ENCODE data around the gene FAM50B. TPM values are rescaled to one million over a fixed set of nuclear protein-coding genes. Genes with fewer than 3 reads are reported as not detected.

The FAM50B gene
- total RNA-seq, 1 experiment from 2014 or later: 3.3 TPM

GRCh38 chr6:3835785-3836184 is 13.4 kb upstream of the FAM50B start:
- Mint-ChIP-seq H3K27me3 (ENCODE audit: low read depth) (peaks cover 4% of the 10 kb centered on the region; the same call in 1 of the 2 replicates), H3K36me3 (ENCODE audit: insufficient read depth in 1 of 3, low read depth in 3 of 3) (no peaks in the 10 kb centered on the region; a peak in 2 of 7 replicates), H3K9me3 (no peaks in the 10 kb centered on the region), H3K4me1 (peaks cover 4 to 6% of the 10 kb centered on the region in 2 experiments; a peak in 2 of 4 replicates), H3K4me3 (no peak overlapping the region), H3K27ac (no peak overlapping the region)
- H2BK20ac ChIP-seq (ENCODE audit: low read depth, low read length, poor library complexity, severe bottlenecking): no peak overlapping the region
- no peak overlapping the region for H4K91ac ChIP-seq (ENCODE audit: insufficient read length, low read depth, low read length)
- no peak overlapping the region for H2BK5ac ChIP-seq (ENCODE audit: insufficient read length, low read length)
- no peak for DNase-seq
- TF ChIP-seq, protein P1, sequence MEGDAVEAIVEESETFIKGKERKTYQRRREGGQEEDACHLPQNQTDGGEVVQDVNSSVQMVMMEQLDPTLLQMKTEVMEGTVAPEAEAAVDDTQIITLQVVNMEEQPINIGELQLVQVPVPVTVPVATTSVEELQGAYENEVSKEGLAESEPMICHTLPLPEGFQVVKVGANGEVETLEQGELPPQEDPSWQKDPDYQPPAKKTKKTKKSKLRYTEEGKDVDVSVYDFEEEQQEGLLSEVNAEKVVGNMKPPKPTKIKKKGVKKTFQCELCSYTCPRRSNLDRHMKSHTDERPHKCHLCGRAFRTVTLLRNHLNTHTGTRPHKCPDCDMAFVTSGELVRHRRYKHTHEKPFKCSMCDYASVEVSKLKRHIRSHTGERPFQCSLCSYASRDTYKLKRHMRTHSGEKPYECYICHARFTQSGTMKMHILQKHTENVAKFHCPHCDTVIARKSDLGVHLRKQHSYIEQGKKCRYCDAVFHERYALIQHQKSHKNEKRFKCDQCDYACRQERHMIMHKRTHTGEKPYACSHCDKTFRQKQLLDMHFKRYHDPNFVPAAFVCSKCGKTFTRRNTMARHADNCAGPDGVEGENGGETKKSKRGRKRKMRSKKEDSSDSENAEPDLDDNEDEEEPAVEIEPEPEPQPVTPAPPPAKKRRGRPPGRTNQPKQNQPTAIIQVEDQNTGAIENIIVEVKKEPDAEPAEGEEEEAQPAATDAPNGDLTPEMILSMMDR (conservative IDR thresholded peaks at IDR 0.05): no peak
- no peaks in the 10 kb centered on the region for H3K27me3 ChIP-seq (ENCODE audit: insufficient read depth, low read length)
- no peak overlapping the region for H3K14ac ChIP-seq (ENCODE audit: insufficient read depth, low read length)
- no peaks in the 10 kb centered on the region for H3K79me1 ChIP-seq (ENCODE audit: insufficient read depth, low read depth, low read length, poor library complexity, severe bottlenecking)
- no peak overlapping the region for H3K4me2 ChIP-seq (ENCODE audit: insufficient read depth, insufficient read length, low read length)
- no peak overlapping the region for H3T11ph ChIP-seq (ENCODE audit: low read length)
- H3K18ac ChIP-seq (ENCODE audit: insufficient read length, low read depth, low read length): no peak overlapping the region
- H3K9me3 ChIP-seq (ENCODE audit: control insufficient read depth, low read depth, low read length): no peaks in the 10 kb centered on the region
- no peak overlapping the region for H3K27ac ChIP-seq (ENCODE audit: insufficient read length, low read depth, low read length)
- no peak overlapping the region for H2BK120ac ChIP-seq (ENCODE audit: low read depth, low read length, poor library complexity, severe bottlenecking)
- H3K79me2 ChIP-seq (ENCODE audit: insufficient read depth, low read length): no peaks in the 10 kb centered on the region
- H3K9ac ChIP-seq (ENCODE audit: extremely low read depth, insufficient read length, low read length): no peak overlapping the region
- H3K4ac ChIP-seq (ENCODE audit: low read depth, low read length): no peak overlapping the region
- H4K5ac ChIP-seq (ENCODE audit: insufficient read length, low read depth, low read length): no peak overlapping the region
- no peak overlapping the region for H2BK12ac ChIP-seq (ENCODE audit: insufficient read length, low read depth, low read length)
- H3K23me2 ChIP-seq (ENCODE audit: insufficient read length, low read depth, low read length, poor library complexity, severe bottlenecking): no peaks in the 10 kb centered on the region
- H2AK5ac ChIP-seq (ENCODE audit: insufficient read length, low read length): no peak overlapping the region
- no peaks in the 10 kb centered on the region for H4K20me1 ChIP-seq (ENCODE audit: control insufficient read depth, insufficient read depth, insufficient read length)
- no peak overlapping the region for H2BK15ac ChIP-seq (ENCODE audit: low read depth, low read length)
- no peak overlapping the region for H3K23ac ChIP-seq (ENCODE audit: insufficient read length, low read depth, low read length)
- no peak overlapping the region for H4K8ac ChIP-seq (replicated peaks; ENCODE audit: insufficient read length, low read depth, low read length)
- H3K4me1 ChIP-seq (ENCODE audit: insufficient read depth, low read length): no peaks in the 10 kb centered on the region
- H2AFZ ChIP-seq (ENCODE audit: low read length): no peak overlapping the region
- WGBS (ENCODE audit: extremely low coverage, insufficient read length, low lambda C conversion rate): no CpG with 5 or more reads among the region's 5 CpGs
- no peak overlapping the region for H3K56ac ChIP-seq (ENCODE audit: insufficient read length, low read depth, low read length)
